A673 (cell line): ENCODE results near the gene ASMTL.
"Not testable (repeated sequence)": the region's sequence is repeated elsewhere in the genome, so short reads cannot be mapped to it uniquely, and the experiment has no call there.

Source experiments
- EZH2 ChIP-seq: fragments of 200-600 bp; sonication (generic); IDR thresholded peaks from 2 replicates; pipeline ENCODE4 v1.6.1; 2017; ENCODE audit warnings: borderline replicate concordance, low read depth, mild to moderate bottlenecking, mixed read lengths, antibody characterized with exemption, low read length; ENCODE audit not compliant: poor library complexity, severe bottlenecking
- TF ChIP-seq, protein P1 (sequence below): fragments of 300-800, 200-600 bp; sonication (generic); conservative IDR thresholded peaks from 2 replicates; pipeline ENCODE4 v1.5.1; 2017; ENCODE audit warnings: low read depth, mild to moderate bottlenecking, antibody characterized with exemption, low read length, moderate library complexity, mixed read lengths

DNA sequence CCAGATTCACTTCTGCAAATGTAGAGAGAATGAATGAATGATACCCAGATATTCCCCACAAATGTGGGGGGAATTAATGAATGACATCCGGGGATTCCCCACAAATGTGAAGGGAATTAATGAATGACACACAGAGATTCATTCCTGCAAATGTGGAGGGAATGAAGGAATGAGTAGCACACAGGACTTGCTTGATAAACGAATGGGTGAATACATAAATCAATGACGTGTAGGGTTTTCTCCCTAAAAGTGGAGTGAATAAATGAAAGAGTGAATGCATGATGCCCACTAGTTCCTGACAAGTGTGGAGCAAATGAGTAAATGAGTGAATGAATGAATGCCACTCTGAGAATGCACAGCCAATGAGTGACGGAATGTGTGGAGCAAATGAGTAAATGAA is 38.5 kb upstream of the ASMTL start:
- TF ChIP-seq, protein P1, sequence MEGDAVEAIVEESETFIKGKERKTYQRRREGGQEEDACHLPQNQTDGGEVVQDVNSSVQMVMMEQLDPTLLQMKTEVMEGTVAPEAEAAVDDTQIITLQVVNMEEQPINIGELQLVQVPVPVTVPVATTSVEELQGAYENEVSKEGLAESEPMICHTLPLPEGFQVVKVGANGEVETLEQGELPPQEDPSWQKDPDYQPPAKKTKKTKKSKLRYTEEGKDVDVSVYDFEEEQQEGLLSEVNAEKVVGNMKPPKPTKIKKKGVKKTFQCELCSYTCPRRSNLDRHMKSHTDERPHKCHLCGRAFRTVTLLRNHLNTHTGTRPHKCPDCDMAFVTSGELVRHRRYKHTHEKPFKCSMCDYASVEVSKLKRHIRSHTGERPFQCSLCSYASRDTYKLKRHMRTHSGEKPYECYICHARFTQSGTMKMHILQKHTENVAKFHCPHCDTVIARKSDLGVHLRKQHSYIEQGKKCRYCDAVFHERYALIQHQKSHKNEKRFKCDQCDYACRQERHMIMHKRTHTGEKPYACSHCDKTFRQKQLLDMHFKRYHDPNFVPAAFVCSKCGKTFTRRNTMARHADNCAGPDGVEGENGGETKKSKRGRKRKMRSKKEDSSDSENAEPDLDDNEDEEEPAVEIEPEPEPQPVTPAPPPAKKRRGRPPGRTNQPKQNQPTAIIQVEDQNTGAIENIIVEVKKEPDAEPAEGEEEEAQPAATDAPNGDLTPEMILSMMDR, result not testable (repeated sequence)
- not testable (repeated sequence) for TF ChIP-seq EZH2
